ENCODE results near the gene TAS2R4. TPM values are rescaled to one million over a fixed set of nuclear protein-coding genes. Genes with fewer than 3 reads are reported as not detected.
A peak's percentile ranks its signal among the peaks of the same experiment; 100 is the strongest.

The TAS2R4 gene
- total RNA-seq, 1 experiment from 2014 or later = 0.57 TPM

DNA sequence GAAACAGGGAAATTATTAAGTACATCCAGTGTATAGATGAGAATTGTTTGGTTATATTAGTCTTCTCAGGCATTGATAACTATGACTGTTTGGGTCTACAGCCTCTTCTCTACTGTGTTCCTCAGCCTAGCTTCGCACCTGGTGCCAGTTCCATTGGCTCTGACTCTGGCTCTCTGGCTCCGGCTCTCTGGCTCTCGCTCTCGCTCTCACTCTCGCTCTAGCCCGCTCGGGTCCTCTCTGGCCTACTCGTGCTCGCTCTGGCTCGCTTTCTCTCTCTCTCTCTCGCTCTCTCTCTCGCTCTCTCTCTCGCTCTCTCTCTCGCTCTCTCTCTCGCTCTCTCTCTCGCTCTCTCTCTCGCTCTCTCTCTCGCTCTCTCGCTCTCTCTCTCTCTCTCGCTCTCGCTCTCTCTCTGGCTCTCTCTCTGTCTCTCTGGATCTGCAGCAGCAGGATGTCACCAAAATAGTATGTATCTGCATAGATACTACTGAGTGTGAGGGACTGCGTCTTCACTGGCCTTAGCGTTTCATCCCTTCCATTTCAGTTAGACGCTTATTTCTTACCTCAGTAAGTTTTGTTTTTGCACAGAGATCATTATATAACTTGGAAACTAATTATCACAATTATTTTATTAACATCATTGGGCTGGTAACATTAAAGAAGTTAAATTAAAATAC, 44.9 kb upstream of the TAS2R4 start:
- no peaks in the 10 kb centered on the region for H3K36me3 ChIP-seq (ENCODE audit: control insufficient read depth, insufficient read depth, low read length)
- intact Hi-C loops (cut with micrococcal nuclease; ENCODE audit: unreplicated experiment) (no loop called here), in situ Hi-C loops (cut with HindIII; ENCODE audit: low pct_unique_long_range_greater_than_20kb, low sequenced_read_pairs) (no loop called here)
- CTCF ChIA-PET = no interaction called here
- TF ChIP-seq POLR2AphosphoS5 (IDR thresholded peaks at IDR 0.05; ENCODE audit: low read depth, low read length) (no peak), SIN3A (IDR thresholded peaks at IDR 0.05; ENCODE audit: borderline replicate concordance, insufficient read depth, low read depth, low read length) (no peak), TCF7L2 (IDR thresholded peaks at IDR 0.05; ENCODE audit: low read depth, low read length) (no peak)
- TF ChIP-seq, protein P1, sequence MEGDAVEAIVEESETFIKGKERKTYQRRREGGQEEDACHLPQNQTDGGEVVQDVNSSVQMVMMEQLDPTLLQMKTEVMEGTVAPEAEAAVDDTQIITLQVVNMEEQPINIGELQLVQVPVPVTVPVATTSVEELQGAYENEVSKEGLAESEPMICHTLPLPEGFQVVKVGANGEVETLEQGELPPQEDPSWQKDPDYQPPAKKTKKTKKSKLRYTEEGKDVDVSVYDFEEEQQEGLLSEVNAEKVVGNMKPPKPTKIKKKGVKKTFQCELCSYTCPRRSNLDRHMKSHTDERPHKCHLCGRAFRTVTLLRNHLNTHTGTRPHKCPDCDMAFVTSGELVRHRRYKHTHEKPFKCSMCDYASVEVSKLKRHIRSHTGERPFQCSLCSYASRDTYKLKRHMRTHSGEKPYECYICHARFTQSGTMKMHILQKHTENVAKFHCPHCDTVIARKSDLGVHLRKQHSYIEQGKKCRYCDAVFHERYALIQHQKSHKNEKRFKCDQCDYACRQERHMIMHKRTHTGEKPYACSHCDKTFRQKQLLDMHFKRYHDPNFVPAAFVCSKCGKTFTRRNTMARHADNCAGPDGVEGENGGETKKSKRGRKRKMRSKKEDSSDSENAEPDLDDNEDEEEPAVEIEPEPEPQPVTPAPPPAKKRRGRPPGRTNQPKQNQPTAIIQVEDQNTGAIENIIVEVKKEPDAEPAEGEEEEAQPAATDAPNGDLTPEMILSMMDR (IDR thresholded peaks at IDR 0.05) = no peak
- TF ChIP-seq, protein P2, sequence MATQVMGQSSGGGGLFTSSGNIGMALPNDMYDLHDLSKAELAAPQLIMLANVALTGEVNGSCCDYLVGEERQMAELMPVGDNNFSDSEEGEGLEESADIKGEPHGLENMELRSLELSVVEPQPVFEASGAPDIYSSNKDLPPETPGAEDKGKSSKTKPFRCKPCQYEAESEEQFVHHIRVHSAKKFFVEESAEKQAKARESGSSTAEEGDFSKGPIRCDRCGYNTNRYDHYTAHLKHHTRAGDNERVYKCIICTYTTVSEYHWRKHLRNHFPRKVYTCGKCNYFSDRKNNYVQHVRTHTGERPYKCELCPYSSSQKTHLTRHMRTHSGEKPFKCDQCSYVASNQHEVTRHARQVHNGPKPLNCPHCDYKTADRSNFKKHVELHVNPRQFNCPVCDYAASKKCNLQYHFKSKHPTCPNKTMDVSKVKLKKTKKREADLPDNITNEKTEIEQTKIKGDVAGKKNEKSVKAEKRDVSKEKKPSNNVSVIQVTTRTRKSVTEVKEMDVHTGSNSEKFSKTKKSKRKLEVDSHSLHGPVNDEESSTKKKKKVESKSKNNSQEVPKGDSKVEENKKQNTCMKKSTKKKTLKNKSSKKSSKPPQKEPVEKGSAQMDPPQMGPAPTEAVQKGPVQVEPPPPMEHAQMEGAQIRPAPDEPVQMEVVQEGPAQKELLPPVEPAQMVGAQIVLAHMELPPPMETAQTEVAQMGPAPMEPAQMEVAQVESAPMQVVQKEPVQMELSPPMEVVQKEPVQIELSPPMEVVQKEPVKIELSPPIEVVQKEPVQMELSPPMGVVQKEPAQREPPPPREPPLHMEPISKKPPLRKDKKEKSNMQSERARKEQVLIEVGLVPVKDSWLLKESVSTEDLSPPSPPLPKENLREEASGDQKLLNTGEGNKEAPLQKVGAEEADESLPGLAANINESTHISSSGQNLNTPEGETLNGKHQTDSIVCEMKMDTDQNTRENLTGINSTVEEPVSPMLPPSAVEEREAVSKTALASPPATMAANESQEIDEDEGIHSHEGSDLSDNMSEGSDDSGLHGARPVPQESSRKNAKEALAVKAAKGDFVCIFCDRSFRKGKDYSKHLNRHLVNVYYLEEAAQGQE (IDR thresholded peaks at IDR 0.05; ENCODE audit: insufficient read depth in 1 of 2, low read depth in 2 of 2, low read length in 1 of 2) = no peak
- DNase-seq (ENCODE audit: low read depth, low spot score) (no peak), ATAC-seq (no peak)
- BruUV-seq (replicated peaks) = no TSS peak
- no peak overlapping the region for H3K27ac ChIP-seq (ENCODE audit: low read length)
- POLR2A ChIA-PET = no interaction called here
- H3K27me3 ChIP-seq (ENCODE audit: control insufficient read depth, insufficient read depth, low read length) = no peaks in the 10 kb centered on the region
- no peaks in the 10 kb centered on the region for H3K9me3 ChIP-seq (ENCODE audit: control insufficient read depth, insufficient read depth, low read depth, low read length)
- no peak overlapping the region for H3K4me3 ChIP-seq (ENCODE audit: low read depth in 2 of 2, low read length in 2 of 2)
- no peaks in the 10 kb centered on the region for H3K4me1 ChIP-seq (ENCODE audit: control insufficient read depth, insufficient read depth, low read length)

DNA sequence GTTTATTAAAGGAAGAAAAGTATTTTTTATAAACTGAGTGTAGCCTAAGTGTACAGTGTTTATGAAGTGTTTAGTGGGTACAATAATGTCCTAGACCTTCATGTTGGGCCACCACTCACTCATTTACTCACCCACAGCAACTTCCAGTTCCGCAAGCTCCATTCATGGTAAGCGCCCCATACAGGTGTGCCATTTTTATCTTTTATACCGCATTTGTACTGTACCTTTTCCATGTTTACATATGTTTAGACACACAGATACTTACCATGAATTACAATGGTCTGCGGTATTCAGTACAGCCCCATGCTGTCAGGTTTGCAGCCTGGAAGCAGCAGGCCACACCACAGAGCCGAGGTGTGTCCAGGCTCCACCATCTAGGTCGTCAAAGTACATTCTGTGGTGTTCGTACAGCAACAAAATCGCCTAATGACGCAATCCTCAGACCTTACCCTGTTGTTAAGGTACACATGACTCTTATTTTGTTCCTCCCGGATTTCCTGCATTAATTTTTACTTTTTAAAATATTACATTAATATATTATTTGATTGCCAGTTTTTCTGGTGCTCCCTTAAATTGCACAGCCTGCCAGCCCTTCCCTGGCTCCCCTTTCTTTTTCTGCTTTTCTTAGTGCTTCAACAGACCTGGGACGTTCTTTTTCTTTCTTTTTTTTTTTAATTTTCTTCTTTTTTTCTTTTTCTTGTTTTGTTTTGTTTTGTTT, 39.2 kb upstream of the TAS2R4 start:
- peaks cover 35% of the 10 kb centered on the region for H3K36me3 ChIP-seq (ENCODE audit: control insufficient read depth, insufficient read depth, low read length)
- H3K4me3 ChIP-seq (ENCODE audit: low read depth in 2 of 2, low read length in 2 of 2) = peak overlapping the region; percentile 88 to 100
- POLR2A ChIA-PET = interaction anchor here (0.6 to 0.8 kb wide), 2 partner anchors 75 to 817 kb away, joined by 3 read pairs; no protein-coding TSS in a partner anchor
- in situ Hi-C loops (cut with HindIII; ENCODE audit: low pct_unique_long_range_greater_than_20kb, low sequenced_read_pairs) (no loop called here), intact Hi-C loops (cut with micrococcal nuclease; ENCODE audit: unreplicated experiment) (loop anchor here (5.0 kb wide), 1 partner anchor 85 kb away; no protein-coding TSS in a partner anchor)
- BruUV-seq (replicated peaks) = TSS peak; percentile 66
- ATAC-seq = no peak
- H3K27me3 ChIP-seq (ENCODE audit: control insufficient read depth, insufficient read depth, low read length) = no peaks in the 10 kb centered on the region
- CTCF ChIA-PET = interaction anchor here (0.6 to 1.3 kb wide), 2 partner anchors 64 to 87 kb away, joined by 3 to 4 read pairs; no protein-coding TSS in a partner anchor
- no peaks in the 10 kb centered on the region for H3K9me3 ChIP-seq (ENCODE audit: control insufficient read depth, insufficient read depth, low read depth, low read length)
- H3K4me1 ChIP-seq (ENCODE audit: control insufficient read depth, insufficient read depth, low read length) = peaks cover 12% of the 10 kb centered on the region; the same call in 1 of the 2 replicates
- peak overlapping the region; percentile 98 for H3K27ac ChIP-seq (ENCODE audit: low read length)
- no peak for DNase-seq (ENCODE audit: low read depth, low spot score)
- TF ChIP-seq, protein P1 (IDR thresholded peaks at IDR 0.05) = no peak
- no peak for TF ChIP-seq POLR2AphosphoS5 (IDR thresholded peaks at IDR 0.05; ENCODE audit: low read depth, low read length)

Measured in Panc1 (cell line).